GM12878 (cell line): ENCODE measurements around the gene AXIN1. TPM values are rescaled to one million over a fixed set of nuclear protein-coding genes. Genes with fewer than 3 reads are reported as not detected.

Experiments
- ATAC-seq: fragments of 200-7000 bp; cut with Tn5 transposase; 3 replicates; pipeline ENCODE4 v1.9.1; 2020; ENCODE audit warnings: mild to moderate bottlenecking, moderate library complexity
- BruUV-seq: library from RNA; stranded (reverse); fragments of 400-500 nt; replicated peaks from 2 replicates; lab custom pipeline; 2021; lab: Mats Ljungman, UMichigan
- CTCF ChIA-PET: fragments of 300-600 bp; sonication (Branson Sonifier 250); formaldehyde crosslinking; extraction: SDS; loops from one replicate; lab custom pipeline; 2021; ENCODE audit warnings: inconsistent platforms; lab: Yijun Ruan, JAX
- POLR2A ChIA-PET: fragments of 350-600 bp; formaldehyde crosslinking; extraction: SDS; loops from one replicate; lab custom pipeline; 2021; ENCODE audit warnings: inconsistent platforms; lab: Charles Lee
- RAD21 ChIA-PET: fragments of 300-600 bp; sonication (Branson Sonifier 250); formaldehyde crosslinking; loops from one replicate; lab custom pipeline; 2023; ENCODE audit warnings: antibody characterized with exemption; ENCODE audit not compliant: unreplicated experiment; lab: Charles Lee
- SMC1A ChIA-PET: fragments of 300-600 bp; sonication (Branson Sonifier 250); formaldehyde crosslinking; loops from one replicate; lab custom pipeline; 2023; ENCODE audit not compliant: unreplicated experiment, uncharacterized antibody; lab: Charles Lee
- DNase-seq: peaks from one replicate; pipeline ENCODE4 v3.0.0-alpha.2; 2011; ENCODE audit warnings: low read depth, low spot score
- FAIRE-seq: peaks from 3 replicates; lab custom pipeline; 2011; peaks lifted over from hg19 to GRCh38; lab: Jason Lieb, UNC
- H2AFZ ChIP-seq: 2 replicates; pipeline ENCODE4 v1.6.0; 2011; ENCODE audit warnings: low read depth, low read length, control low read depth; ENCODE audit not compliant: control insufficient read depth
- H3K27ac ChIP-seq: 2 replicates; pipeline ENCODE4 v1.5.1; 2011; ENCODE audit warnings: control low read depth; ENCODE audit not compliant: control insufficient read depth, insufficient read depth
- H3K27me3 ChIP-seq, 2 experiments: replicated peaks in 1 of 2; 2 replicates each; pipeline versions ENCODE4 v1.6.0 to v1.6.1; 2011; ENCODE audit warnings: low read length in 1 of 2; ENCODE audit not compliant: control insufficient read depth in 2 of 2, insufficient read depth in 2 of 2
- H3K36me3 ChIP-seq, 2 experiments: 2 replicates each; pipeline ENCODE4 v1.5.1; 2011; ENCODE audit warnings: low read length in 1 of 2; ENCODE audit not compliant: control insufficient read depth in 2 of 2, insufficient read depth in 2 of 2
- H3K4me1 ChIP-seq: 2 replicates; pipeline ENCODE4 v1.6.1; 2011; ENCODE audit warnings: mild to moderate bottlenecking, low read length, moderate library complexity, mixed read lengths; ENCODE audit not compliant: control insufficient read depth, insufficient read depth
- H3K4me2 ChIP-seq: 2 replicates; pipeline ENCODE4 v1.6.0; 2011; ENCODE audit warnings: control low read depth; ENCODE audit not compliant: control insufficient read depth, insufficient read depth
- H3K4me3 ChIP-seq: fragments of 200-600 bp; sonication (generic); 2 replicates; pipeline ENCODE4 v1.5.1; 2016
- H3K79me2 ChIP-seq: 2 replicates; pipeline ENCODE4 v1.6.0; 2011; ENCODE audit warnings: low read length; ENCODE audit not compliant: control insufficient read depth, insufficient read depth
- H3K9ac ChIP-seq: 2 replicates; pipeline ENCODE4 v1.8.0; 2011; ENCODE audit warnings: low read length, control low read depth, mixed read lengths; ENCODE audit not compliant: control insufficient read depth, insufficient read depth
- H3K9me3 ChIP-seq: replicated peaks from 3 replicates; pipeline ENCODE4 v1.5.1; 2011; ENCODE audit warnings: mild to moderate bottlenecking, low read length; ENCODE audit not compliant: control insufficient read depth, insufficient read depth
- H4K20me1 ChIP-seq: 2 replicates; pipeline ENCODE4 v1.6.0; 2011; ENCODE audit not compliant: control insufficient read depth, insufficient read depth
- ATF7 ChIP-seq: fragments of 450-650 bp; IDR thresholded peaks from 2 replicates; pipeline ENCODE4 v1.6.1; 2016; ENCODE audit warnings: low read depth, mild to moderate bottlenecking
- ELK1 ChIP-seq: IDR thresholded peaks from 2 replicates; pipeline ENCODE4 v1.6.1; 2012; ENCODE audit warnings: low read depth, low read length, improper control_type of control experiment
- GATAD2B ChIP-seq: fragments of 450-650 bp; conservative IDR thresholded peaks from 2 replicates; pipeline ENCODE4 v1.6.1; 2017; ENCODE audit warnings: low read depth, mild to moderate bottlenecking, moderate library complexity
- HDAC2 ChIP-seq: fragments of 200-600 bp; sonication (generic); IDR thresholded peaks from 2 replicates; pipeline ENCODE4 v1.6.1; 2017
- NBN ChIP-seq: fragments of 450-650 bp; IDR thresholded peaks from 2 replicates; pipeline ENCODE4 v1.6.1; 2016
- NRF1 ChIP-seq: conservative IDR thresholded peaks from 2 replicates; pipeline ENCODE4 v1.6.1; 2011; ENCODE audit warnings: mild to moderate bottlenecking, low read depth, low read length, improper control_type of control experiment
- RBBP5 ChIP-seq: fragments of 200-600 bp; sonication (generic); conservative IDR thresholded peaks from 2 replicates; pipeline ENCODE4 v1.6.1; 2016
- SMAD5 ChIP-seq: IDR thresholded peaks from 2 replicates; pipeline ENCODE4 v1.6.1; 2016; ENCODE audit warnings: antibody characterized with exemption, low read depth
- WGBS: methylation state at CpG from one replicate; pipeline ENCODE4 v1.1.6; 2016; ENCODE audit warnings: low lambda C conversion rate; ENCODE audit not compliant: insufficient replicate concordance, insufficient coverage; ENCODE audit errors: missing lambda C conversion rate; 5-methylcytosine and 5-hydroxymethylcytosine counted together
- in situ Hi-C: fragments of 300-500 bp; cut with MboI; formaldehyde crosslinking; loops from 9 replicates; pipeline ENCODE4 v1.14.3; 2018; ENCODE audit warnings: mixed read lengths
- intact Hi-C: fragments of 100-400 bp; cut with micrococcal nuclease; formaldehyde crosslinking; loops from one replicate; pipeline ENCODE4 v1.14.2; 2022; ENCODE audit not compliant: unreplicated experiment
- polyA plus RNA-seq, 11 experiments: library from polyadenylated mRNA; depleted of rRNA in 4 of 11; unstranded in 6 of 11; stranded (reverse) in 5 of 11; fragments of >200 nt; fragmentation: Nextera tagmentation in 4 of 11; fragmentation: Illumina TruSeq in 1 of 11; extraction: Ambion mirVana in 4 of 11; extraction: Trizol in 1 of 11; gene quantifications; 1 replicate in 1 of 11; 2 replicates in 10 of 11; pipeline versions ENCODE4 v1.2.1 to v1.2.3, GENCODE V29; 2011 to 2016; ENCODE audit warnings: inconsistent platforms in 2 of 11, missing spikeins in 2 of 11, low read depth in 1 of 11
- total RNA-seq, 4 experiments: library from RNA; depleted of rRNA in 3 of 4; stranded (reverse); fragments of >200 nt in 3 of 4; fragmentation: Illumina TruSeq in 1 of 4; extraction: Trizol in 1 of 4; gene quantifications; 2 replicates each; pipeline versions ENCODE4 v1.2.1 to v1.2.3, GENCODE V29; 2013 to 2021

AXIN1 gene
- total and polyA plus RNA-seq, 10 of the 15 experiments (the other 5 are each of a cell fraction or from before 2014, with no cell fraction given), result 0.26 to 27.1 (median 7.7) TPM

GRCh38 chr16:396199-396598, 43.7 kb upstream of the AXIN1 start:
- RAD21 ChIA-PET, result no interaction called here
- TF ChIP-seq NRF1 (no peak), ELK1 (no peak), HDAC2 (no peak), SMAD5 (no peak), ATF7 (no peak), NBN (no peak), RBBP5 (no peak), GATAD2B (no peak)
- TF ChIP-seq, all 136 proteins: peak for 0
- SMC1A ChIA-PET, result no interaction called here
- Histone ChIP-seq H4K20me1 (no peaks in the 10 kb centered on the region), H2AFZ (peak overlapping the region; percentile 71), H3K79me2 (peaks cover 2% of the 10 kb centered on the region; the same call in 1 of the 2 replicates), H3K27me3 (no peaks in the 10 kb centered on the region), H3K9ac (no peak overlapping the region), H3K4me3 (peak overlapping the region; percentile 54; the same call in 1 of the 2 replicates), H3K9me3 (no peaks in the 10 kb centered on the region; the same call in 2 of the 3 replicates), H3K36me3 (no peaks in the 10 kb centered on the region), H3K4me1 (peaks cover 14% of the 10 kb centered on the region; the same call in 1 of the 2 replicates), H3K27ac (no peak overlapping the region), H3K4me2 (peak overlapping the region; percentile 82)
- ATAC-seq (no peak), FAIRE-seq (no peak), DNase-seq (no peak)
- CTCF ChIA-PET, result no interaction called here
- POLR2A ChIA-PET, result interaction anchor here (0.6 to 2.0 kb wide), 2 partner anchors 14 to 26 kb away, joined by 4 to 5 read pairs; partner anchors contain the start of gene MRPL28
- BruUV-seq, result no TSS peak
- 64% methylated on average over 3 of the region's 3 CpGs for WGBS
- in situ Hi-C loops (loop anchor here (10.0 kb wide), 1 partner anchor 269 kb away; the partner anchor contains the start of gene RHOT2), intact Hi-C loops (loop anchor here (10.0 kb wide), 2 partner anchors 99 to 269 kb away; partner anchors contain the start of gene RHOT2)
